T-cell (primary cell): ENCODE results near the gene KCTD1. TPM values are rescaled to one million over a fixed set of nuclear protein-coding genes. Genes with fewer than 3 reads are reported as not detected.

Experiments
- ATAC-seq, 4 experiments: fragments of 200-7000 bp in 3 of 4; fragments of 150-1000 bp in 1 of 4; cut with Tn5 transposase; replicated peaks in 1 of 4; 1 replicate in 3 of 4; 2 replicates in 1 of 4; pipeline ENCODE4 v1.10.0; 2021; ENCODE audit warnings: moderate library complexity in 3 of 4, mild to moderate bottlenecking in 2 of 4, moderate number of reproducible peaks in 1 of 4
- CTCF ChIA-PET, 2 donors: fragments of 300-600 bp; sonication (Branson Sonifier 250); formaldehyde crosslinking; loops; one replicate each; lab custom pipeline; 2022; ENCODE audit warnings: antibody characterized with exemption in 2 of 2; lab: Charles Lee
- POLR2A ChIA-PET, 2 donors: fragments of 300-600 bp; sonication (Branson Sonifier 250); formaldehyde crosslinking; loops; one replicate each; lab custom pipeline; 2022; ENCODE audit warnings: antibody characterized with exemption in 2 of 2; lab: Charles Lee
- DNase-seq, 35 experiments: peaks; one replicate each; pipeline versions ENCODE4 v3.0.0 to v3.0.0-alpha.2; 2013 to 2023
- H3K27ac ChIP-seq: one replicate; pipeline ENCODE4 v1.5.1; 2013; ENCODE audit warnings: low read length
- H3K27me3 ChIP-seq, 2 experiments: replicated peaks in 1 of 2; 1 replicate in 1 of 2; 2 replicates in 1 of 2; pipeline versions ENCODE4 v1.6.1 to v1.7.0; 2013; ENCODE audit warnings: low read length in 1 of 2, mixed read lengths in 1 of 2; ENCODE audit not compliant: control insufficient read depth in 2 of 2, insufficient read depth in 2 of 2; ENCODE audit errors: extremely low read depth in 1 of 2
- H3K36me3 ChIP-seq, 2 donors: 1 replicate in 1 of 2; 2 replicates in 1 of 2; pipeline versions ENCODE4 v1.6.1 to v1.7.0; 2013; ENCODE audit warnings: low read length in 1 of 2; ENCODE audit not compliant: control insufficient read depth in 2 of 2, insufficient read depth in 1 of 2; ENCODE audit errors: extremely low read depth in 1 of 2
- H3K4me1 ChIP-seq, 2 experiments: 1 replicate in 1 of 2; 2 replicates in 1 of 2; pipeline versions ENCODE4 v1.6.1 to v1.7.0; 2013; ENCODE audit warnings: low read length in 2 of 2, mixed read lengths in 1 of 2; ENCODE audit not compliant: insufficient read depth in 2 of 2, control insufficient read depth in 1 of 2; ENCODE audit errors: extremely low read depth in 1 of 2
- H3K4me3 ChIP-seq, 2 donors: 1 replicate in 1 of 2; 2 replicates in 1 of 2; pipeline versions ENCODE4 v1.5.1 to v1.7.0; 2013; ENCODE audit warnings: mild to moderate bottlenecking in 2 of 2, low read length in 1 of 2, moderate library complexity in 1 of 2; ENCODE audit not compliant: control insufficient read depth in 1 of 2; ENCODE audit errors: extremely low read depth in 1 of 2
- H3K9me3 ChIP-seq: 2 replicates; pipeline ENCODE4 v1.7.0; 2013
- H3K27ac Mint-ChIP-seq, 2 donors: one replicate each; pipeline ENCODE4 v1.8.0; 2020 to 2021; ENCODE audit warnings: mild to moderate bottlenecking in 2 of 2, mixed read lengths in 2 of 2
- H3K27me3 Mint-ChIP-seq, 2 donors: one replicate each; pipeline ENCODE4 v1.8.0; 2021 to 2022; ENCODE audit warnings: mixed read lengths in 2 of 2
- H3K36me3 Mint-ChIP-seq: one replicate; pipeline ENCODE4 v1.8.0; 2021; ENCODE audit warnings: mixed read lengths
- H3K4me1 Mint-ChIP-seq, 3 donors: one replicate each; pipeline ENCODE4 v1.8.0; 2020 to 2022; ENCODE audit warnings: mixed read lengths in 3 of 3, mild to moderate bottlenecking in 1 of 3
- H3K4me3 Mint-ChIP-seq, 3 donors: one replicate each; pipeline ENCODE4 v1.8.0; 2020 to 2022; ENCODE audit warnings: mild to moderate bottlenecking in 3 of 3, mixed read lengths in 3 of 3, moderate library complexity in 3 of 3
- H3K9me3 Mint-ChIP-seq, 3 donors: one replicate each; pipeline ENCODE4 v1.8.0; 2020 to 2022; ENCODE audit warnings: mixed read lengths in 3 of 3
- WGBS: methylation state at CpG from one replicate; pipeline ENCODE4 v1.1.5; 2013; ENCODE audit warnings: missing lambda C conversion rate; ENCODE audit not compliant: insufficient coverage; 5-methylcytosine and 5-hydroxymethylcytosine counted together
- total RNA-seq, 35 experiments: library from RNA in 6 of 35; stranded (reverse) in 6 of 35; fragments of 120-200 nt in 1 of 35; gene quantifications; one replicate each; pipeline versions ENCODE4 v1.2.1 to v1.2.4 and lab custom pipeline; 2013 to 2026

KCTD1 gene
- total RNA-seq, 5 donors from 2014 or later (not counting 1 experiment from before 2014, with no cell fraction given): 3.2 to 4.3 (median 3.9) TPM

DNA sequence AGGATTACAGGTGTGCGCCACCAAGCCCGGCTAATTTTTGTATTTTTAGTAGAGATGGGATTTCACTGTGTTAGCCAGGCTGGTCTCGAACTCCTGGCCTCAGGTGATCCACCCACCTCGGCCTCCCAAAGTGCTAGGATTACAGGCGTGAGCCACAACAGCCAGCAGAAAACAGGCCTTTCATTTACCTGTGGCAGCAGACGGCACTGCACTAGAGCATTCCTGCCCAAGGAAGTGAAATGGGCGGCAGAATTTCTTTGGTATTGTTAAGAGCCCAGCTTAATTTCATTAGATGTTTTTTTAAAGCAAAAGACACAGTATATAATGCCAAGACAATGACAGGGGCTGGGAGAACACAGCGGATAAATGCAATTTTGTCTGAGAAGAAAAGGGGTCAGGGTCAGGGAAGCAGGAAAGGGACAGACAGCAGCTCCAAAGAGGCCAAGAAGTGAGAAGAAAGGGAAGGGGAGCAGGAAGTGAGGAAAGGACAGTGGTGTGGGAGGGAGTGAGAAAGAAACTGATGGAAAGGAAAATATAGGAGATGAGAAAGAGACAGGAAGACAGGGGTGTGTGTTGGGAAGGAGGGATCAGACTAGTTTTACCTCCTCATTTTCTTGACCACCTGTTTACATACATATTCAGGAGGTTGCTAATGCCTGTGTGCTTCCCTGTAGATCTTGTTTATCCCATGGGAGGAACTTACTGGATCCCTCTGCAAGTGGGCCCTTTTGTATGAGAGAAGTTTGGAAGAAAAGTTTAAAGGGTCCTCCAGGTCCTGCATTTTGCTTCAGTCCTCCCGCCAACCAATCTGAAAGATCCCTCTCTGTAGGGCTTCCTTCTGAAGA lies 32.5 kb downstream of the KCTD1 start:
- H3K36me3 Mint-ChIP-seq: no peaks in the 10 kb centered on the region
- no peak overlapping the region for H3K27ac ChIP-seq
- no peaks in the 10 kb centered on the region for H3K9me3 ChIP-seq
- ATAC-seq: no peak
- no peaks in the 10 kb centered on the region for H3K4me1 ChIP-seq
- no peaks in the 10 kb centered on the region for H3K27me3 ChIP-seq
- ChIA-PET POLR2A (no interaction called here), CTCF (no interaction called here)
- no peaks in the 10 kb centered on the region for H3K36me3 ChIP-seq
- H3K27me3 Mint-ChIP-seq: no peaks in the 10 kb centered on the region
- no peak for DNase-seq
- H3K9me3 Mint-ChIP-seq: no peaks in the 10 kb centered on the region
- no peak overlapping the region for H3K4me3 ChIP-seq
- H3K4me3 Mint-ChIP-seq: no peak overlapping the region
- H3K4me1 Mint-ChIP-seq: no peaks in the 10 kb centered on the region
- WGBS: 97% methylated on average over 6 of the region's 9 CpGs
- no peak overlapping the region for H3K27ac Mint-ChIP-seq

DNA sequence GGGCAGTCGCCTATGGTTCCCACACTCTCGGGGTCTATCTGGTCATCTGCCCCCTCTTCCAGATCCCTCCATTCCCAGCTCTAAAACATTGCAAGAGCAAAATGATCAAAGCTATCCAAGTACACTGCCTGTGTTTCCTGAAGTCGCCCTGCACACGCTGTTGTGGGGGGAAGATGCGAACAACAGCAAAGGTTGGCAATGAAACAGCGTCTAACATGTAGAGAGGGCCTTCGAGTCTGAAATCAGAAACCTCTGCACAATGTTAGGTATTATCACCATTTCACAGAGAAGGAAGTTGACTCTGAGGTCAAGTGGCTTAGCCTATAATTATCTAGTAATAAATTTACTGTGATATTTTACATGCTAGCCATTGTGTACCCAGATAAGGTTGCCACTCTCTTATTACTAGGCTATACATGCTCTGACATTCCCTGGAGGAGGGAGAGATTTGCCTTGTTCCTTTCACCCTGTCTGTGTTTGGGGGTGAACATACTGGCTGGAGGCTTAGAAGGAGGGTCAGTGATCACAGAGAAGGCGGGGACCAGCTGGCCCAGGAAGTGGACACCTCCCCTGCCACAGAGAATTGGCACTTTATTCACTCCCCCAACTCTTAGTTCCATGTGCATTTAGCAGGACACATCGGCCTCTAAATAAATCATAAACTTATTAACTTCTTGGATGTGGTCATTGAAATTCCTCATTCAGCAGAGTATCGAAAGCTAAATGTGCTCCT lies 36.8 kb downstream of the KCTD1 start:
- no peaks in the 10 kb centered on the region for H3K9me3 Mint-ChIP-seq
- CTCF ChIA-PET: interaction anchor here in 1 of 2 donors (0.5 kb wide), 1 partner anchor 53 kb away, joined by 4 read pairs; no protein-coding TSS in a partner anchor
- no peaks in the 10 kb centered on the region for H3K36me3 Mint-ChIP-seq
- H3K27ac ChIP-seq: no peak overlapping the region
- 94% methylated on average over 3 of the region's 10 CpGs for WGBS
- no peaks in the 10 kb centered on the region for H3K27me3 ChIP-seq
- H3K4me3 ChIP-seq: no peak overlapping the region
- no peaks in the 10 kb centered on the region for H3K4me1 Mint-ChIP-seq
- no peak overlapping the region for H3K27ac Mint-ChIP-seq
- H3K27me3 Mint-ChIP-seq: no peaks in the 10 kb centered on the region
- DNase-seq (no peak), ATAC-seq (no peak)
- POLR2A ChIA-PET: no interaction called here
- no peaks in the 10 kb centered on the region for H3K9me3 ChIP-seq
- no peaks in the 10 kb centered on the region for H3K4me1 ChIP-seq
- no peak overlapping the region for H3K4me3 Mint-ChIP-seq
- no peaks in the 10 kb centered on the region for H3K36me3 ChIP-seq

DNA sequence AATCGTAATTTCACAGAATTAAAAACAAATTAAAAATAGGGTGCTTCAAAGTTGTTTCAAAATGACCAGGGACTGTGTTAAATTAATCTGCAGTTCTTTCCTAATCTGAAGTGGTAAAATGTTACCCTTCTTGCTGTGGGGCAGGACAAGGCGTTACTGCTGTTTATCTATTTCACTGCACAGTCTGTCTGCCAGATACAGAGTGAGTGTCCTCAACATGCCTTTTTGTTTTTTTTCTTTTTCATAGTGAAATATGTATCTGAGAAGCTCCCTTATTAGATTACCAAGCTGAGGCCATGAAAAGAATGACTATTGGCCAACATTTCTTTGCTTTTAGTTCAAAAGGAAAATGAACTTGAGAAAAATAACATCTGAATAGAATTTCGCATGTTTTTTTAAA lies 38.0 kb downstream of the KCTD1 start:
- Histone ChIP-seq H3K9me3 (no peaks in the 10 kb centered on the region), H3K4me1 (no peaks in the 10 kb centered on the region), H3K27me3 (no peaks in the 10 kb centered on the region), H3K4me3 (no peak overlapping the region), H3K36me3 (no peaks in the 10 kb centered on the region), H3K27ac (no peak overlapping the region)
- CTCF ChIA-PET: no interaction called here
- WGBS: no CpG with 5 or more reads among the region's 3 CpGs
- DNase-seq (no peak), ATAC-seq (no peak)
- H3K36me3 Mint-ChIP-seq: no peaks in the 10 kb centered on the region
- H3K4me3 Mint-ChIP-seq: no peak overlapping the region
- H3K27me3 Mint-ChIP-seq: no peaks in the 10 kb centered on the region
- POLR2A ChIA-PET: no interaction called here
- no peak overlapping the region for H3K27ac Mint-ChIP-seq
- no peaks in the 10 kb centered on the region for H3K9me3 Mint-ChIP-seq
- H3K4me1 Mint-ChIP-seq: no peaks in the 10 kb centered on the region

DNA sequence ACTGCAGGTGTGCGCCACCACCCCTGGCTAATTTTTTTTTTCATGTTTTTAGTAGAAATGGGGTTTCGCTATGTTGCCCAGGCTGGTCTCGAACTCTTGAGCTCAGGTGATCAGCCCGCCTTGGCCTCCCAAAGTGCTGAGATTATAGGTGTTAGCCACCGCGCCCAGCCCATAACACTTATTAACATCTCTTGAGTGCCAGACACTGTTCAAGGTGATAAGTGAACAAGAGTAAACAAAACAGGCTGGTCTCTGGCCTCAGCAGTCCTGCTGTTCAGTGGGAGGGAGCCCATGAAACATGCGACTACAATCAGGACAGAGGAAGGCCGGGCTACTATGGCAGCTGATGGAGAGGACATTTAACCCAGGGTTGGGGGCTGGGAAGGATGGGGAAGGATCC lies 42.3 kb downstream of the KCTD1 start:
- Mint-ChIP-seq H3K4me3 (no peak overlapping the region), H3K36me3 (peaks cover 2% of the 10 kb centered on the region), H3K27ac (no peak overlapping the region), H3K27me3 (no peaks in the 10 kb centered on the region), H3K9me3 (no peaks in the 10 kb centered on the region), H3K4me1 (peaks cover 0 to 3% (median 2%) of the 10 kb centered on the region in 3 donors)
- ChIA-PET CTCF (no interaction called here), POLR2A (no interaction called here)
- H3K27ac ChIP-seq: no peak overlapping the region
- no peak for ATAC-seq
- 86% methylated on average over 2 of the region's 8 CpGs for WGBS
- no peaks in the 10 kb centered on the region for H3K9me3 ChIP-seq
- H3K36me3 ChIP-seq: no peaks in the 10 kb centered on the region
- no peak overlapping the region for H3K4me3 ChIP-seq
- no peaks in the 10 kb centered on the region for H3K27me3 ChIP-seq
- H3K4me1 ChIP-seq: peaks cover 0 to 5% of the 10 kb centered on the region in 2 experiments
- no peak for DNase-seq

DNA sequence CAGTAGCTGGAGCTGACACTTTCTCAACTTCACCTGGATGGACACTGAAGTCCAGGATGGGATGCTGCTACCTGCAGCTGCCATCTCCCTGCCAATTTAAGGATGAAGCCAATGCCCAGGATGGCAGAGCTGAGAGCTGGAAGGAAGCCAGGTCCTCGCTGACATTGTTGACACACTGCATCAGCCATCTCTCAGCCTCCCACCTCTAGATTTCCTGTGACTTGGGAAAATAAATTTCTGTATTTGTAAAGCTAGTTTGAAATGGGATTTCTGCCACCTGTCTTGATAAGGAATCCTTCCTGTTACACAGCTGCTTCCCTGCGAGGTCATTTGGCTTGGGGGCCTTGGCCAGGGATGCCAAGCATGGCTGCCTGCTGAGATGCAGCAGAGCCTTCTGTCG lies 43.5 kb downstream of the KCTD1 start:
- Mint-ChIP-seq H3K36me3 (peaks cover 6% of the 10 kb centered on the region), H3K4me1 (peaks cover 0 to 3% (median 2%) of the 10 kb centered on the region in 3 donors), H3K27me3 (no peaks in the 10 kb centered on the region), H3K4me3 (no peak overlapping the region), H3K27ac (no peak overlapping the region), H3K9me3 (no peaks in the 10 kb centered on the region)
- POLR2A ChIA-PET: no interaction called here
- ATAC-seq: no peak
- WGBS: no CpG with 5 or more reads among the region's 3 CpGs
- CTCF ChIA-PET: no interaction called here
- Histone ChIP-seq H3K4me1 (peaks cover 0 to 5% of the 10 kb centered on the region in 2 experiments), H3K27me3 (no peaks in the 10 kb centered on the region), H3K4me3 (no peak overlapping the region), H3K9me3 (no peaks in the 10 kb centered on the region), H3K27ac (no peak overlapping the region), H3K36me3 (no peaks in the 10 kb centered on the region)
- no peak for DNase-seq

DNA sequence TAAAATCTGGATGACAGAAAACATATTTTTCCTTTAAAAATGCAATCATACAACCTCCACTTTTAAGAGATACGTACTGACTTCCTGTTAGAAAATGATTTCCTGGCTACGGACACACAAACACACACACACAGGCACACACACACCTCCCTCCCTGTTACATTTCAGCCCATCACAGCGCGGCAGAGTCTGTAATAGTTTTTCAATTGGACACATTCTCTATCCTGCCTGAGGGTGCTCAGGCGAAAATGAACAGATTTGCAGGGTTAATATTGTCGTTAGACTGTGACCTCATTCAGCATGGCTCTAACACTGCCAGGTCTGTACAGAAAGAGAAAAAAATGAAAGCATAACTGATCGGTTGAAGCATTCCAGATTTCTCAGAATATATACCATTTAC lies 45.0 kb downstream of the KCTD1 start:
- ATAC-seq (no peak), DNase-seq (no peak)
- Histone ChIP-seq H3K27me3 (no peaks in the 10 kb centered on the region), H3K9me3 (no peaks in the 10 kb centered on the region), H3K36me3 (no peaks in the 10 kb centered on the region), H3K4me3 (no peak overlapping the region), H3K4me1 (peaks cover 0 to 5% of the 10 kb centered on the region in 2 experiments), H3K27ac (no peak overlapping the region)
- CTCF ChIA-PET: no interaction called here
- no peak overlapping the region for H3K27ac Mint-ChIP-seq
- no peaks in the 10 kb centered on the region for H3K9me3 Mint-ChIP-seq
- no peaks in the 10 kb centered on the region for H3K27me3 Mint-ChIP-seq
- 95% methylated on average over 4 of the region's 7 CpGs for WGBS
- H3K4me3 Mint-ChIP-seq: no peak overlapping the region
- H3K4me1 Mint-ChIP-seq: peaks cover 0 to 3% (median 2%) of the 10 kb centered on the region in 3 donors
- POLR2A ChIA-PET: no interaction called here
- peaks cover 6% of the 10 kb centered on the region for H3K36me3 Mint-ChIP-seq
